K562 (cell line): Measurements from ENCODE around the gene PPA2. TPM values are rescaled to one million over a fixed set of nuclear protein-coding genes. Genes with fewer than 3 reads are reported as not detected.

Experiments
- CCAR2 ChIP-seq: fragments of 200-400 bp; formaldehyde crosslinking; IDR thresholded peaks from 2 replicates; pipeline ENCODE4 v1.6.1; 2017; ENCODE audit warnings: mild to moderate bottlenecking, low read depth, low read length
- EP300 ChIP-seq: IDR thresholded peaks from 2 replicates; pipeline ENCODE4 v1.6.1; 2012; ENCODE audit warnings: low read length, improper control_type of control experiment
- FOXP4 ChIP-seq: sonication (generic); formaldehyde crosslinking; IDR thresholded peaks from 2 replicates; pipeline ENCODE4 v1.8.0; 2022; ENCODE audit warnings: mild to moderate bottlenecking, missing genetic modification reagents, borderline replicate concordance
- MBD1 ChIP-seq: fragments of 250-450 bp; sonication (Bioruptor Pico); IDR thresholded peaks from 2 replicates; pipeline ENCODE4 v1.8.0; 2022; ENCODE audit warnings: inconsistent platforms
- NEUROD1 ChIP-seq: fragments of 150-350 bp; IDR thresholded peaks from 2 replicates; pipeline ENCODE4 v1.6.1; 2014; ENCODE audit warnings: borderline replicate concordance, low read length, low read depth; ENCODE audit not compliant: partially characterized antibody
- RNF2 ChIP-seq: sonication (generic); IDR thresholded peaks from 2 replicates; pipeline ENCODE4 v1.6.1; 2016
- TFAP4 ChIP-seq: sonication (generic); formaldehyde crosslinking; IDR thresholded peaks from 2 replicates; pipeline ENCODE4 v1.8.0; 2022; ENCODE audit warnings: missing genetic modification reagents, mild to moderate bottlenecking, moderate library complexity, borderline replicate concordance
- ZBTB33 ChIP-seq: sonication (generic); formaldehyde crosslinking; IDR thresholded peaks from 2 replicates; pipeline ENCODE4 v1.8.1; 2023; ENCODE audit warnings: mild to moderate bottlenecking, missing genetic modification reagents
- ZNF134 ChIP-seq: fragments of 250-450 bp; sonication (Bioruptor Pico); conservative IDR thresholded peaks from 2 replicates; pipeline ENCODE4 v1.4.0; 2020
- ZNF766 ChIP-seq: fragments of 200-800 bp; sonication (Bioruptor generic); conservative IDR thresholded peaks from 2 replicates; pipeline ENCODE4 v1.6.1; 2016; ENCODE audit warnings: missing genetic modification characterization, missing compliant biosample characterization
- polyA plus RNA-seq, 8 experiments: library from polyadenylated mRNA; depleted of rRNA in 4 of 8; stranded (reverse) in 5 of 8; unstranded in 3 of 8; fragments of >200 nt; fragmentation: Nextera tagmentation in 2 of 8; fragmentation: Illumina TruSeq in 1 of 8; extraction: Ambion mirVana in 2 of 8; extraction: Trizol in 1 of 8; gene quantifications; 2 replicates each; pipeline versions ENCODE4 v1.2.1 to v1.2.3, GENCODE V29; 2011 to 2014; ENCODE audit warnings: inconsistent platforms in 1 of 8, missing spikeins in 1 of 8
- total RNA-seq, 7 experiments: library from RNA; depleted of rRNA in 6 of 7; stranded (reverse); fragments of >200 nt in 6 of 7; fragmentation: Illumina TruSeq in 2 of 7; extraction: Trizol in 2 of 7; gene quantifications; 2 replicates each; pipeline versions ENCODE4 v1.2.1 to v1.2.3, GENCODE V29; 2011 to 2021; ENCODE audit warnings: low replicate concordance in 1 of 7

Gene PPA2
- total and polyA plus RNA-seq, 9 of the 15 experiments (the other 6 are each of a cell fraction or from before 2014, with no cell fraction given) = 48.3 to 190 (median 109) TPM

GRCh38 chr4:105461221-105461620 lies 12.6 kb downstream of the PPA2 start (continued):
- no peak for TF ChIP-seq FOXP4
- TF ChIP-seq CCAR2 = no peak
- peak; percentile 51; the same call in 1 of the 2 replicates for TF ChIP-seq ZNF134 (CRISPR knock-in tag)
- TF ChIP-seq TFAP4 (CRISPR knock-in tag) = peak; percentile 65; the same call in 1 of the 2 replicates
- peak; percentile 21; the same call in 1 of the 2 replicates for TF ChIP-seq ZBTB33 (CRISPR knock-in tag)
- TF ChIP-seq NEUROD1 = peak; percentile 27
- peak; percentile 84 for TF ChIP-seq ZNF766 (CRISPR knock-in tag)
- TF ChIP-seq MBD1 (CRISPR knock-in tag) = no peak
- TF ChIP-seq EP300 = peak; percentile 87
- TF ChIP-seq RNF2 = peak; percentile 76
